ENCODE results near the gene CFAP58.

DNA sequence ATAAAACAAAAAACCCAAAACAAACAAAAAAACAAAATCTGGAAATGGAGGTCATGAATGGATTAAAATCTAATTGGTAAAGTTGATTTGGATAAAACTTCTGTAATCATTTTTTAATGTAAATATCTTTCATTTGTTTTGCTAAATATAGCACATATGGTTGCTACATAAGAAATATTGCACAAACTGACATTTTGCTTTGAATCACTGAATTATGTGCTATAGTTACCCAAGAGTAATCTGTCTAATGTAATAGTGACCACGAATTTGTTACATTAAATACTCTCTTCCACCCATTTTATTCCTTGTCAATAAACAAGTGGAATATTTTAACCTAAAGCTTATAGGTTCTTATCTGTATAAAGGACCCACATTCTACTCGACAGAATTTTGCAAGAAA, 6.2 kb downstream of the CFAP58 start:
- TF ChIP-seq TAF1 (conservative IDR thresholded peaks at IDR 0.05) (no peak), MAX (IDR thresholded peaks at IDR 0.05) (no peak), YY1 (IDR thresholded peaks at IDR 0.05) (no peak), HNF4A (conservative IDR thresholded peaks at IDR 0.05) (no peak), SP1 (IDR thresholded peaks at IDR 0.05) (no peak), FOXA1 (IDR thresholded peaks at IDR 0.05) (no peak), JUND (IDR thresholded peaks at IDR 0.05) (no peak), REST (IDR thresholded peaks at IDR 0.05) (no peak), RAD21 (IDR thresholded peaks at IDR 0.05) (no peak)
- TF ChIP-seq, protein P1, sequence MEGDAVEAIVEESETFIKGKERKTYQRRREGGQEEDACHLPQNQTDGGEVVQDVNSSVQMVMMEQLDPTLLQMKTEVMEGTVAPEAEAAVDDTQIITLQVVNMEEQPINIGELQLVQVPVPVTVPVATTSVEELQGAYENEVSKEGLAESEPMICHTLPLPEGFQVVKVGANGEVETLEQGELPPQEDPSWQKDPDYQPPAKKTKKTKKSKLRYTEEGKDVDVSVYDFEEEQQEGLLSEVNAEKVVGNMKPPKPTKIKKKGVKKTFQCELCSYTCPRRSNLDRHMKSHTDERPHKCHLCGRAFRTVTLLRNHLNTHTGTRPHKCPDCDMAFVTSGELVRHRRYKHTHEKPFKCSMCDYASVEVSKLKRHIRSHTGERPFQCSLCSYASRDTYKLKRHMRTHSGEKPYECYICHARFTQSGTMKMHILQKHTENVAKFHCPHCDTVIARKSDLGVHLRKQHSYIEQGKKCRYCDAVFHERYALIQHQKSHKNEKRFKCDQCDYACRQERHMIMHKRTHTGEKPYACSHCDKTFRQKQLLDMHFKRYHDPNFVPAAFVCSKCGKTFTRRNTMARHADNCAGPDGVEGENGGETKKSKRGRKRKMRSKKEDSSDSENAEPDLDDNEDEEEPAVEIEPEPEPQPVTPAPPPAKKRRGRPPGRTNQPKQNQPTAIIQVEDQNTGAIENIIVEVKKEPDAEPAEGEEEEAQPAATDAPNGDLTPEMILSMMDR (IDR thresholded peaks at IDR 0.05; ENCODE audit: low read depth, low read length, missing input control): no peak
- TF ChIP-seq, protein P2, sequence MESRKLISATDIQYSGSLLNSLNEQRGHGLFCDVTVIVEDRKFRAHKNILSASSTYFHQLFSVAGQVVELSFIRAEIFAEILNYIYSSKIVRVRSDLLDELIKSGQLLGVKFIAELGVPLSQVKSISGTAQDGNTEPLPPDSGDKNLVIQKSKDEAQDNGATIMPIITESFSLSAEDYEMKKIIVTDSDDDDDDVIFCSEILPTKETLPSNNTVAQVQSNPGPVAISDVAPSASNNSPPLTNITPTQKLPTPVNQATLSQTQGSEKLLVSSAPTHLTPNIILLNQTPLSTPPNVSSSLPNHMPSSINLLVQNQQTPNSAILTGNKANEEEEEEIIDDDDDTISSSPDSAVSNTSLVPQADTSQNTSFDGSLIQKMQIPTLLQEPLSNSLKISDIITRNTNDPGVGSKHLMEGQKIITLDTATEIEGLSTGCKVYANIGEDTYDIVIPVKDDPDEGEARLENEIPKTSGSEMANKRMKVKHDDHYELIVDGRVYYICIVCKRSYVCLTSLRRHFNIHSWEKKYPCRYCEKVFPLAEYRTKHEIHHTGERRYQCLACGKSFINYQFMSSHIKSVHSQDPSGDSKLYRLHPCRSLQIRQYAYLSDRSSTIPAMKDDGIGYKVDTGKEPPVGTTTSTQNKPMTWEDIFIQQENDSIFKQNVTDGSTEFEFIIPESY (IDR thresholded peaks at IDR 0.05): no peak
- TF ChIP-seq, protein P3, sequence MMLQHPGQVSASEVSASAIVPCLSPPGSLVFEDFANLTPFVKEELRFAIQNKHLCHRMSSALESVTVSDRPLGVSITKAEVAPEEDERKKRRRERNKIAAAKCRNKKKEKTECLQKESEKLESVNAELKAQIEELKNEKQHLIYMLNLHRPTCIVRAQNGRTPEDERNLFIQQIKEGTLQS (IDR thresholded peaks at IDR 0.05): no peak

Measured in liver (tissue), 3 donors.